NCI-H510A treated with DMSO at 0.1 percent for 48 hours (cell line): ENCODE data around the gene ADPRM.
"Not testable (repeated sequence)": the region's sequence is repeated elsewhere in the genome, so short reads cannot be mapped to it uniquely, and the experiment has no call there.

Experiments used
- DNase-seq: peaks from one replicate; lab custom pipeline; 2025; lab: John Stamatoyannopoulos, UW

ADPRM gene

GRCh38 chr17:10697092-10698081 is at the start of gene ADPRM, which contains the start of gene SCO1:
TSS of gene ADPRM (plus strand) at chr17:10697594. CDS start at chr17:10704927, 7,333 bp downstream.
TSS of gene SCO1 (minus strand) at chr17:10697533. CDS start at chr17:10697507, 26 bp downstream.
- DNase-seq = peak; percentile 85

GRCh38 chr17:10648381-10648780 is 49.0 kb upstream of the ADPRM start:
- no peak for DNase-seq

- no peak for DNase-seq
These were observed 48.4 kb upstream of the ADPRM start for GRCh38 chr17:10648956-10649355.

GRCh38 chr17:10649602-10650001 is 47.8 kb upstream of the ADPRM start:
- no peak for DNase-seq

- no peak for DNase-seq
These were observed 45.5 kb upstream of the ADPRM start for GRCh38 chr17:10651927-10652326.

GRCh38 chr17:10652984-10653659 is 44.3 kb upstream of the ADPRM start:
- DNase-seq = no peak

GRCh38 chr17:10653987-10654386 is 43.4 kb upstream of the ADPRM start:
- DNase-seq = no peak

GRCh38 chr17:10657148-10657547 is 40.2 kb upstream of the ADPRM start, which contains the start of gene MYH3:
TSS of gene MYH3 (minus strand) at chr17:10657309. CDS start at chr17:10655064, 2,245 bp downstream.
- no peak for DNase-seq

GRCh38 chr17:10657879-10658278 is 39.5 kb upstream of the ADPRM start:
- no peak for DNase-seq

- DNase-seq = no peak
These were observed 36.0 kb upstream of the ADPRM start for GRCh38 chr17:10661437-10661836.

- no peak for DNase-seq
These were observed 34.2 kb upstream of the ADPRM start for GRCh38 chr17:10663231-10663630.

GRCh38 chr17:10664571-10664970 is 32.8 kb upstream of the ADPRM start:
- no peak for DNase-seq

GRCh38 chr17:10666906-10667305 is 30.5 kb upstream of the ADPRM start:
- no peak for DNase-seq

GRCh38 chr17:10668775-10669174 is 28.6 kb upstream of the ADPRM start:
- DNase-seq = no peak

- no peak for DNase-seq
These were observed 24.1 kb upstream of the ADPRM start for GRCh38 chr17:10673312-10673711.

GRCh38 chr17:10674704-10675103 is 22.7 kb upstream of the ADPRM start:
- DNase-seq = no peak

GRCh38 chr17:10681866-10682446 is 15.4 kb upstream of the ADPRM start:
- no peak for DNase-seq

- DNase-seq = no peak
These were observed 13.5 kb upstream of the ADPRM start for GRCh38 chr17:10683853-10684252.

GRCh38 chr17:10687499-10687898 is 9.9 kb upstream of the ADPRM start:
- no peak for DNase-seq

- not testable (repeated sequence) for DNase-seq
These were observed 1.5 kb upstream of the ADPRM start for GRCh38 chr17:10695875-10696407.

GRCh38 chr17:10698096-10698818 is 863 bp downstream of the ADPRM start:
- DNase-seq = no peak
